Measurements from ENCODE around the gene RILPL1.

- TF ChIP-seq CTCF (conservative IDR thresholded peaks at IDR 0.05) (no peak), EZH2 (IDR thresholded peaks at IDR 0.05; ENCODE audit: low read depth) (no peak)
Measured at GRCh38 chr12:123523518-123523917, 10.0 kb downstream of the RILPL1 start.

Data from PC-9 (cell line).